GM13976 (cell line): ENCODE measurements around the gene A1BG.

ENCODE experiments used
- DNase-seq: peaks from one replicate; pipeline ENCODE4 v3.0.0; 2012; ENCODE audit warnings: low spot score
- in situ Hi-C: fragments of 300-500 bp; cut with MboI; formaldehyde crosslinking; loops from one replicate; pipeline ENCODE4 v1.12.0; 2022; ENCODE audit warnings: low sequenced_read_pairs, mixed read lengths, inconsistent platforms; ENCODE audit not compliant: unreplicated experiment
- TF ChIP-seq, protein P1 (sequence below): IDR thresholded peaks from 2 replicates; pipeline ENCODE4 v1.5.1; 2012; ENCODE audit warnings: borderline replicate concordance, mild to moderate bottlenecking; ENCODE audit not compliant: insufficient read depth; ENCODE audit errors: extremely low read depth, missing control alignments, control extremely low read depth

A1BG gene

DNA sequence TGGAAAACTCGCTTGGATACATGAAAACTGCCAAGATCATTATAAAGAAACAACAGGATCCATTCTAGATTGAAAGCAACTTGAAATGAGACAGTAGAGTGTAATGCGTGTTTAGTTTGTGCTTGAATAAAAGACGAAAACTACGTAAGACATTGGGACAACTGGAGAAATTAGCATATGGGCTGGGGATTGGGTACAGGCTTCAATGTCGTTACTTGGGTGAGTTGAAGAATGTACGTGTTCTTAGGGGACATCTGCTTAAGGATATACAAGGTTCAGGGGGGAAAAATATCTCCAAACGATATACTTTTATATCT lies 48.6 kb downstream of the A1BG start:
- TF ChIP-seq, protein P1, sequence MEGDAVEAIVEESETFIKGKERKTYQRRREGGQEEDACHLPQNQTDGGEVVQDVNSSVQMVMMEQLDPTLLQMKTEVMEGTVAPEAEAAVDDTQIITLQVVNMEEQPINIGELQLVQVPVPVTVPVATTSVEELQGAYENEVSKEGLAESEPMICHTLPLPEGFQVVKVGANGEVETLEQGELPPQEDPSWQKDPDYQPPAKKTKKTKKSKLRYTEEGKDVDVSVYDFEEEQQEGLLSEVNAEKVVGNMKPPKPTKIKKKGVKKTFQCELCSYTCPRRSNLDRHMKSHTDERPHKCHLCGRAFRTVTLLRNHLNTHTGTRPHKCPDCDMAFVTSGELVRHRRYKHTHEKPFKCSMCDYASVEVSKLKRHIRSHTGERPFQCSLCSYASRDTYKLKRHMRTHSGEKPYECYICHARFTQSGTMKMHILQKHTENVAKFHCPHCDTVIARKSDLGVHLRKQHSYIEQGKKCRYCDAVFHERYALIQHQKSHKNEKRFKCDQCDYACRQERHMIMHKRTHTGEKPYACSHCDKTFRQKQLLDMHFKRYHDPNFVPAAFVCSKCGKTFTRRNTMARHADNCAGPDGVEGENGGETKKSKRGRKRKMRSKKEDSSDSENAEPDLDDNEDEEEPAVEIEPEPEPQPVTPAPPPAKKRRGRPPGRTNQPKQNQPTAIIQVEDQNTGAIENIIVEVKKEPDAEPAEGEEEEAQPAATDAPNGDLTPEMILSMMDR, result no peak
- in situ Hi-C loops, result no loop called here
- no peak for DNase-seq

DNA sequence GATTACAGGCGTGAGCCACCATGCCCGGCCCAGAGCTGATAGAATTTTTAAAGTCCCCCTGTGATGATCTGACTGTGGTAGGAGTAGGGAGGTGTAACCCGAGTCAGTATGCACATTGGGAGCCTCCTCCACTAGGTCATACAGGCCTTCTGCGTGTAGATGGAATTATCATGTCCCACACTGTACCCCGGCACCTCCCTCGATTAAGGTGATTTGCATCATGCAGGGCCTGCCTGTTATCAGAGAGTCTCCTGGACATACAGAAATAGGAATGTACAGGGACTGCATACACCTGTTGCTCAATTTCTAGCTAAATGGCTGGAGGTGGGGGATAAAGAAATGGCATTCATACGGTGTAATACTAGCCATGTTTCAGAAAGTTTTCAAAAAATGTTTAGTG lies 49.0 kb downstream of the A1BG start:
- in situ Hi-C loops, result no loop called here
- DNase-seq, result no peak
- TF ChIP-seq, protein P1, result no peak

DNA sequence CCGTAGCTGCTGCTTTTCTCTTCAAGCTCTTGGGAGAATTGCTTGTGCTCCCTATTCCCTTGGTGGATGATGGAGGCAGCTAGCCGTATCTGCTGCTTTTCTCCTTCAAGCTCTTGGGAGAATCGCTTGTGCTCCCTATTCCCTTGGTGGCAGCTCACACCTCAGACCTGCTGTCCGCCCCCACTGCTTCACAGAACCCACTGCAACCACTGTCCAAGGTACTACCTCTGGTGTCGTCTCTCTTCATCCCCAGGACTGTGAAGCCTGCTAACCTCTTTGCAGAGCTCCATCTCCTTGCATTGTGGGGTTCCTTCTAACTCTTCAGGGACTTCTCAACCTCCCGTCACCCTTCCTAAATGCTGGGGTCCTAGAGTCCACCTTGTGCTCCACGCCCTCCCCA lies 52.7 kb downstream of the A1BG start:
- DNase-seq, result no peak
- in situ Hi-C loops, result no loop called here
- TF ChIP-seq, protein P1, result no peak

DNA sequence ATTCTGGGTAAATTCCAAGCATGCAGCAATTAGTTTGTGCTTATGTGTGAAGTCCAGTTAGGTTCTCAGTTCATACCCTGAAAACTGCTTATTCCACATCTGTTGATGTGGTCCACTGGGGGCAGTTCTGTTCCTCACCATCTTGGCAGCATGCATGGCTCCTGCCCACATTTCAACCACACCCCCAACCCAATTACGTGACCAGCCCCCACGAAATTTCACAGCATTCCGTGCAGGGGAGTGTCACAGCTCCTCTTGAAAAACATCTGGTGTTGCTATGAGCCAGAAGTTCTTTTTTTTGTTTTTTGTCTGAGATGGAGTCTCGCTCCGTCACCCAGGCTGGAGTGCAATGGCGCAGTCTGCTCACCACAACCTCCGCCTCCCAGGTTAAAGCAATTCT lies 57.2 kb downstream of the A1BG start:
- in situ Hi-C loops, result no loop called here
- TF ChIP-seq, protein P1, result no peak
- no peak for DNase-seq
